Hematopoietic multipotent progenitor cell treated with erythropoietin and hydrocortisone succinate and interleukin-3 and kit ligand, for 8 days (in vitro differentiated cells): ENCODE measurements around the gene SNORC.

Source experiments
- DNase-seq: peaks from one replicate; pipeline ENCODE4 v3.0.0-alpha.2; 2015

The SNORC gene

GRCh38 chr2:232883116-232883721 lies 13.2 kb downstream of the SNORC start:
- DNase-seq, result no peak

- no peak for DNase-seq
These were observed 13.9 kb downstream of the SNORC start for GRCh38 chr2:232884001-232884421.

GRCh38 chr2:232884549-232885263 lies 14.6 kb downstream of the SNORC start:
- DNase-seq, result no peak

GRCh38 chr2:232885264-232885961 lies 15.3 kb downstream of the SNORC start:
- DNase-seq, result no peak

DNA sequence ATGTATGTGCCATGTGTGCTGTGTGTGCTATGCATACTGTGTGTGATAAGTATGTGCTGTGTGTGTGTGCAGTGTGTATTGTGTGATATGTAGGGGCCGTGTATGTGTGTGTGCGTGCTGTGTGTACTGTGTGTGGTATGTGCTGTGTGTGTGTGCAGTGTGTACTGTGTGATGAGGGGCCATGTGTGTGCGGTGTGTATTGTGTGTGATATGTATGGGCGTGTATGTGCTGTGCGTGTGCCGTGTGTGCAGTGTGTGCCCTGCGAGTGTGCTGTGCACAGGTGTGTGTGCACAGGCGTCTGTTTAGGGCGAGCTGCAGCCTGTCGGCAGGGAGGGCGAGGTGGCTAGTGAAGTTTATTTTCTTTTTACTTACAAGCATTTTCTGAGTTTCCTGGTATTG lies 16.1 kb downstream of the SNORC start:
- DNase-seq, result no peak

- no peak for DNase-seq
These were observed 16.6 kb downstream of the SNORC start for GRCh38 chr2:232886632-232887031.

DNA sequence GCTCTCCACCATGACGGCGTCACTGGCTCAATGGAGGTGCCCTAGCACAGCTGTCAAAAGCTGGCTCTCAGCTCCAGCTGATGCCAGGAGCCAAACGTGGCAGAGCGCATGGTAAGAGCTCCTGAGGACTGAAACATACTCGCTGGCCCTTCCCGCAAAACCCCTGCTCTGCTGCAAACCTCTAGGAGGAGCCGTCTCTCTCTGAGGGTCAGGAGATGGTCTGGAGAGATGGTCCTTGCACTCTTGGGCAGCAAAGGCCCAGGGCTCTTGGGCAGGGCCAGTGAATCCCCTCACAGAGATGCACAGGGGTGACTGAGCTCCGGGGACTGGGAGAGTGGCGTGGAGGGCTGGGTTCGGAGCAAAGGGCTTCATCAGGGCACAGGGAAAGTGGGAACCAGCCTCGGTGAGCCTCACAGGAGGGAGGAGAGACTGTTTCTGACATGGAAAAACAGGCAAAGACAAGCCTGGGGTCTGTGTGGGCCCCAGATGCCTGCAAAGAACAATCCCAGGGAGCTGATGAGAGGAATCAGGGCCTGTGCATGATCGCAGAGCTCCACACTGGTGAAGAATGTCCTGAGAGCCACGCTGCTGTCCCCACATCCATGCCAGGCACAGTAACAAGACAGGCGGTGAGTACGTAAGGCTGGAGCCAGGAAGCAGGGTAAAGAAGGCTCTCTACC lies 17.2 kb downstream of the SNORC start:
- no peak for DNase-seq

GRCh38 chr2:232888099-232888836 lies 18.2 kb downstream of the SNORC start:
- DNase-seq, result no peak

- DNase-seq, result no peak
These were observed 18.9 kb downstream of the SNORC start for GRCh38 chr2:232888839-232889529.

DNA sequence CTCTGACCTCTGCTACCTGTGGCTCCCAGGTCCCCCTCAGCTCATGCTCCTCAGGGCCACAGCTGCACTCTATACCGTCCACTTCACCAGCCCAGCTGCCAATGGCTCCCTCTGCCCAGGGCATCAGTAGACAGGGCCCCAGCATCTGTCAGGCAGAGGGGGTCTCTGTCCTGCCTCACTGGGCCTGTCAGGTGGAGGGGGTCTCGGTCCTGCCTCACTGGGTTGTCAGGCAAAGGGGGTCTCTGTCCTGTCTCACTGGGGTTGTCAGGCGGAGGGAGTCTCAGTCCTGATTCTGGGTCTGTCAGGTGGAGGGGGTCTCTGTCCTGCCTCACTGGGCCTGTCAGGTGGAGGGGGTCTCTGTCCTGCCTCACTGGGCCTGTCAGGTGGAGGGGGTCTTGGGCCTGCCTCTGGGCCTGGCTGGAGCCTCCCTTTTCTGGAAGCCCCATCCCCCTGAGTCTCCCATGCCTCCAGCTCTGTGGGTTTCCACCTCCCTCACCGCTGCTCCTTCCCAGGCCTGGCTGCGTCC lies 19.9 kb downstream of the SNORC start:
- DNase-seq, result no peak

- DNase-seq, result no peak
These were observed 20.5 kb downstream of the SNORC start for GRCh38 chr2:232890536-232890895.

GRCh38 chr2:232890896-232891601 lies 21.0 kb downstream of the SNORC start:
- DNase-seq, result no peak

DNA sequence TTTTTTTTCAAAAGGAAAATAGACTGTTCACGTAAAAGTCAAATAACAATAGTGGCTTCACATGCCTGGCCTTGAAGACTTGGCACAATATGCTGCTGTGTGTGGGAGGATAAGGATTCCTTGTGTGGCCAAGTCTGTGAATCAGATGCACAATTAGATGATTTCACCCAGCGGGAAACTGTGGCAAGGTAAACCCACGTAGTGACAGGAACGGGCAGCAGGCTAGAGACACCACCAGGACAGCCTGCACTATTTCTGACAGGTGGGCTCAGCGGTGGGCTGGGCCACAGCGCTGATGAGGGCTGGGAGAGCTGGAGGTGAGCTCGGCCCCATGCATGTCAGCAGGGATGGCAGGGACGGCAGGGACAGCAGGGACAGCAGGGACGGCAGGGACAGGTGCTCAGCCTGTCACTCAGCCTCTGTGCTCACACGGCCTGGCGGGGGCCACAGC lies 21.6 kb downstream of the SNORC start:
- DNase-seq, result no peak

- no peak for DNase-seq
These were observed 22.2 kb downstream of the SNORC start for GRCh38 chr2:232892221-232892620.

GRCh38 chr2:232892843-232893242 lies 22.8 kb downstream of the SNORC start:
- DNase-seq, result no peak

GRCh38 chr2:232893834-232894233 lies 23.8 kb downstream of the SNORC start:
- DNase-seq, result no peak

DNA sequence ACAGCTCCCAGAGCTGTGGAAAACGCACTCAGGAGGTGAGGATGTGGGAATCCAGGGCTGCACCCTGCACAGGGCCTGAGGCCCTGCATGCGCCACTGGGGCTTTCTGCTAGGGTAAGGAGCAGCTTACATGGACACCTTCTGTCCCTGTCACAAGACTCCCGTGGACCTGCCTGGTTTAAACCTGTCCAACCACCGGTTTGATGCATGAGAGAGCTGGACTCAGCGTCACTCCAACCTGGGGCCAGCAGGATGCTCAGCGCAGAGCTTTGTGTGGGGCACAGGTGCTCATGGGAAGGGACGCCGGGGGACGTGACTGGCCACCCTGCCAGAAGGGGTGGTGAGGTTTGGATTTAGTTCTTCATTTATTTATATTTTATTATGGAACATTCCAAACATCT lies 24.2 kb downstream of the SNORC start:
- DNase-seq, result no peak

DNA sequence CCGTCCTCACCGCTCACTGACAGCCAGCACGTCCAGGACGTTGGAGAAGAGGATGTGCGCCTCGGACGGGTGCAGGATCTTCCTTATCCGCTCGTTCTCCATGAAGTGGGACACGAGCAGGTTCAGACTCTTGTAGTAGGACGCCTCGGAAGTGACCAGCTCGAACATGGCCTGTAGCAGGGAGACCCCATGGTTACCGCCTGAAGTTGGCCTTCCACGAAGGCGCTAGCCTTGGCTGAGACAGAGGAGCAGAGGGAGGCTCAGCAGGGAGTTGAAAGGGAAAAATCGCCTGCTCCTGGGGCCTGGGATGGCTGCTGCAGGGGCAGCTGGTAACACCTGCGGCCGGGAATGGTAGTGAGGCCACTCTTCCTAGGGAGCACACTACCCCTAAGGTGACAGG lies 24.7 kb downstream of the SNORC start:
- no peak for DNase-seq

- DNase-seq, result no peak
These were observed 26.0 kb downstream of the SNORC start for GRCh38 chr2:232896111-232896510.

DNA sequence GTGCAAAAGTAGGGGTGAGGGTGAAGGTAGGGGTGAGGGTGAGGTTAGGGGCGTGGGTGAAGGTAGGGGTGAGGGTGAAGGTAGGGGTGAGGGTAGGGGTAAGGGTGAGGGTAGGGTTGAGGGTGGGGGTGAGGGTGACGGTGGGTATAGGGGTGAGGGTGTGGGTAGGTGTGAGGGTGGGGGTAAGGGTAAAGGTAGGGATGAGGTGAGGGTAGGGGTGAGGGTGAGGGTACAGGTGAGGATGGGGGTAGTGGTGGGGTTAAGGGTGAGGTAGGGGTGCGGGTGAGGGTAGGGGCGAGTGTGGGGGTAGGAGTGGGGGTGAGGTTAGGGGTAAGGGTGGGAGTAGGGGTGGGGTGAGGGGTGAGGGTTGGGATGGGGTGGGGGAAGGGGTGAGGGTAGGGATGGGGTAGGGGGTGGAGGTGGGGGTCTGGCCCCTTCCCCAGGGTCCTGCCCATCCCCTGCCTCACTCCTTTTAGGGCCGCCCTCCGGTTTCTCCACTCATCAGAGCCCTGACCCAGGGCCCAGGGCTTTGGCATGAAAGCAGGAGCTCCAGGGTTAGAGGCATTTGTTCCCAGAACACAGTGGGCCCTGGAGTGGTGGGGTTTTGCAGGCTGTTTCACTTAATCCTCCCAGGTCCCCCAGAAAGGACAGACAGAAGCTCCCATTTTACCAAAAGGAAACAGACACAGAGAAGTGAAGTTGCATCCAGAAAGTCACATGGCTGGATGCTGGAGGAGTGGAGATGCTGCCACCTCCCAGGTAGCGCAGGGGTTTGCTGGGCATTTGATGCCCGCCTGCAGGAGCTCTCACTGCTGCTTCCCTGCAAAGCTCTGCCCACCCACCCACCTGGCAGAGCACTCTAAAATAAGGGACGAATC lies 26.9 kb downstream of the SNORC start:
- DNase-seq, result no peak
